NCI-H526 (cell line): Measurements from ENCODE around the gene SLC2A8.

Experiments
- DNase-seq, 2 experiments: peaks; one replicate each; lab custom pipeline; 2025; lab: John Stamatoyannopoulos, UW

Gene SLC2A8

GRCh38 chr9:127457191-127457878 is 60.4 kb downstream of the SLC2A8 start:
- DNase-seq: no peak
